Non-pigmented ciliary epithelial cell (primary cell): ENCODE results near the gene NEB.

ENCODE experiments used
- DNase-seq: peaks from one replicate; pipeline ENCODE4 v3.0.0-alpha.2; 2010; ENCODE audit warnings: low read depth

Gene NEB

GRCh38 chr2:151551556-151551955 lies 182.7 kb downstream of the NEB start:
- no peak for DNase-seq

GRCh38 chr2:151549191-151549590 lies 185.1 kb downstream of the NEB start:
- DNase-seq = no peak

- DNase-seq = no peak
Observed at GRCh38 chr2:151544449-151544848, 189.8 kb downstream of the NEB start.

- DNase-seq = no peak
Observed at GRCh38 chr2:151543876-151544275, 190.4 kb downstream of the NEB start.

GRCh38 chr2:151534001-151534400 lies 200.3 kb downstream of the NEB start:
- no peak for DNase-seq

GRCh38 chr2:151533127-151533526 lies 201.1 kb downstream of the NEB start:
- no peak for DNase-seq

GRCh38 chr2:151526572-151527090 lies 207.6 kb downstream of the NEB start:
- no peak for DNase-seq

GRCh38 chr2:151525821-151526373 lies 208.4 kb downstream of the NEB start:
- DNase-seq = no peak

- DNase-seq = no peak
Observed at GRCh38 chr2:151523850-151524249, 210.4 kb downstream of the NEB start.

- no peak for DNase-seq
Observed at GRCh38 chr2:151522556-151522955, 211.7 kb downstream of the NEB start.

- DNase-seq = no peak
Observed at GRCh38 chr2:151520976-151521375, 213.3 kb downstream of the NEB start.

GRCh38 chr2:151518802-151519201 lies 215.5 kb downstream of the NEB start:
- DNase-seq = no peak

GRCh38 chr2:151508519-151508918 lies 225.8 kb downstream of the NEB start:
- no peak for DNase-seq

- no peak for DNase-seq
Observed at GRCh38 chr2:151506170-151506569, 228.1 kb downstream of the NEB start.

- no peak for DNase-seq
Observed at GRCh38 chr2:151498178-151498577, 236.1 kb downstream of the NEB start.

GRCh38 chr2:151491496-151491895 lies 242.8 kb downstream of the NEB start:
- no peak for DNase-seq

GRCh38 chr2:151490276-151490675 lies 244.0 kb downstream of the NEB start:
- DNase-seq = no peak

- no peak for DNase-seq
Observed at GRCh38 chr2:151486053-151486452, 248.2 kb downstream of the NEB start.

- DNase-seq = no peak
Observed at GRCh38 chr2:151484100-151484499, 250.2 kb downstream of the NEB start.

- no peak for DNase-seq
Observed at GRCh38 chr2:151483546-151483945, 250.7 kb downstream of the NEB start.

GRCh38 chr2:151482171-151482725 lies 252.0 kb downstream of the NEB start:
- no peak for DNase-seq

GRCh38 chr2:151481744-151482143 lies 252.5 kb downstream of the NEB start:
- DNase-seq = no peak

GRCh38 chr2:151478011-151478410 lies 256.3 kb downstream of the NEB start:
- peak; percentile 51 for DNase-seq

- no peak for DNase-seq
Observed at GRCh38 chr2:151476287-151476686, 258.0 kb downstream of the NEB start.
